Activated T-cell treated with anti-CD3 and anti-CD28 coated beads, Interleukin-2, amount 50 U/mL, for 72 hours (primary cell): Measurements from ENCODE around the gene SLC27A2. TPM values are rescaled to one million over a fixed set of nuclear protein-coding genes. Genes with fewer than 3 reads are reported as not detected.
A peak's percentile ranks its signal among the peaks of the same experiment; 100 is the strongest.
"Not testable (repeated sequence)": the region's sequence is repeated elsewhere in the genome, so short reads cannot be mapped to it uniquely, and the experiment has no call there.

Source experiments
- ATAC-seq, 2 donors: fragments of 150-1000 bp; cut with Tn5 transposase; replicated peaks in 1 of 2; 2 replicates each; pipeline ENCODE4 v1.10.0; 2021; ENCODE audit warnings: moderate library complexity in 2 of 2, mild to moderate bottlenecking in 1 of 2
- DNase-seq, 2 donors: peaks; one replicate each; pipeline ENCODE4 v3.0.0; 2021 to 2022; ENCODE audit warnings: mixed read lengths in 1 of 2
- H3K27ac Mint-ChIP-seq: one replicate; pipeline ENCODE4 v1.8.0; 2022; ENCODE audit warnings: mild to moderate bottlenecking, moderate library complexity, mixed read lengths
- H3K27me3 Mint-ChIP-seq: one replicate; pipeline ENCODE4 v1.8.0; 2022; ENCODE audit warnings: low read depth, mixed read lengths
- H3K36me3 Mint-ChIP-seq, 2 donors: one replicate each; pipeline ENCODE4 v1.8.0; 2022; ENCODE audit warnings: mixed read lengths in 2 of 2, mild to moderate bottlenecking in 1 of 2; ENCODE audit not compliant: insufficient read depth in 2 of 2
- H3K4me1 Mint-ChIP-seq: one replicate; pipeline ENCODE4 v1.8.0; 2022; ENCODE audit warnings: low read depth, mixed read lengths
- H3K4me3 Mint-ChIP-seq, 2 donors: one replicate each; pipeline ENCODE4 v1.8.0; 2022; ENCODE audit warnings: mild to moderate bottlenecking in 2 of 2, mixed read lengths in 2 of 2, moderate library complexity in 2 of 2
- H3K9me3 Mint-ChIP-seq, 2 donors: one replicate each; pipeline ENCODE4 v1.8.0; 2022; ENCODE audit warnings: mixed read lengths in 2 of 2
- total RNA-seq, 2 donors: library from RNA; stranded (reverse); gene quantifications; one replicate each; pipeline ENCODE4 v1.2.3, GENCODE V29; 2022

Gene SLC27A2
- total RNA-seq, 2 donors from 2014 or later, result 27.6 to 33.5 TPM

DNA sequence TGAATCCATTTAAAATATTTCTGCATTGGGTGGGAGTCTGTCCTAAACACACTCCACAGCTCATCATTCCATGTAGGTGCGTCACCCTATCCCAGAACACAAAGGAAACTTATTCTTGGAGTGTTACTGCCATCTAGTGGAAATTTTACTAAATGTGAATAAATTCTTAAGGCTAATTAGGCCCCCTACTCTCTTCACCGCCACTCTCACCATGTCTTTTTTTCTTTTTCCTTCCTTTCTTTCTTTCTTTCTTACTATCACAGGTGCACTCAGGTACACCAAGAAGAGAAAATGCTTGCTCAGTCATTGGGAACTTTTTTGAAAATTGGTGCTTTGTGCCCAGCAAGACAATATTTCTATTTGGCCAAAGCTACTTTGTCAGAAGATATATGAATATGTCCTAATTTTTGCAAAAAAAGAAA lies 36.5 kb upstream of the SLC27A2 start:
- H3K27ac Mint-ChIP-seq, result no peak overlapping the region
- H3K27me3 Mint-ChIP-seq, result no peaks in the 10 kb centered on the region
- peaks cover 0 to 7% of the 10 kb centered on the region in 2 donors for H3K36me3 Mint-ChIP-seq
- no peak overlapping the region for H3K4me3 Mint-ChIP-seq
- H3K4me1 Mint-ChIP-seq, result peaks cover 29% of the 10 kb centered on the region
- DNase-seq, result no peak
- ATAC-seq, result peak in 1 of 2 donors; percentile 37
- peaks cover 0 to 2% of the 10 kb centered on the region in 2 donors for H3K9me3 Mint-ChIP-seq

DNA sequence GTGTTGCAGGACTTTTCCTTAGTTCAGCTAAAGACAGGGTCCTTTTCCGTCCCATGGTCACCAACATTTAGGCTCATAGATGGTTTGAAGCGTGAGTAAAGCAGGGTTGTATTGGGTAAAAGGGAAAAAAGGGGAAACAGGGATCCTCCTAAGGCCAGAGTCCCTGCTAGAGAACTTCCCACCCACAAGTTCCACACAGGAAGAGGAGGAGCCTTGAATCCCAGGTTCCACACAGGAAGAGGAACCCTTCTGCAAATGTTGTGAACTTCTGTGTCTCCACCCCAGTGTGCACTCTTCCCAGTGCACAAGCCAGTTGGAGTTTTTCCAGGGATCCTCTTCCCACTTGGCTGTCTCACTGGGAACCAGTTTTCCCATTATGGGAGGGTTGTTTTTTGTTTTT lies 35.4 kb upstream of the SLC27A2 start:
- DNase-seq (no peak), ATAC-seq (no peak)
- Mint-ChIP-seq H3K9me3 (peaks cover 0 to 2% of the 10 kb centered on the region in 2 donors), H3K27me3 (no peaks in the 10 kb centered on the region), H3K4me3 (no peak overlapping the region), H3K4me1 (peaks cover 35% of the 10 kb centered on the region), H3K36me3 (peaks cover 0 to 7% of the 10 kb centered on the region in 2 donors), H3K27ac (no peak overlapping the region)

DNA sequence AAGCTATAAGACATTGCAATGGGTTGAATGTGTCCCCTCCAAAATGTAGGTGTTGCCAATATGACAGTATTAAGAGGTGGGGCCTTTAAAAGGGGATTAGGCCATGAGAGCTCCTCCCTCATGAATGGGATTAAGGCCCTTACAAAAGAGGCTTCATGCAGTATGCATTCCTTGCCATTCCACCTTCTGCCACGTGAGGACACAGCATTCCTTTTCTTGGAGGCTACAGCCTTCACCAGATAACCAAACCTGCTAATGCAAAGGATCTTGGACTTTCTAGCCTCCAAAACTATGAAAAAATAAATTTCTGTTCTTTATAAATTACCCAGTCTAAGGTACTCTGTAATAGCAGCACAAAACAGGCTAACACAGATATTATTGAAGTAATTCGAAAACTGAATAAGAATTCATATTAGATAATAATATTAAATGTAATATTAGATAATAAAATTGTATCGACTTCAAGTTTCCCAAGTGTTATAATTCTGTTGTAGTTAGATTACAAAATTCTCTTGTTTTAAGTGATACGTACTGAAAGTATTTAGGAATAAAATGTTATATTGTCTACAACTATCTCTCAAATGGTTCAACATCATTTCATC lies 33.5 kb upstream of the SLC27A2 start:
- DNase-seq (no peak), ATAC-seq (no peak)
- H3K4me3 Mint-ChIP-seq, result no peak overlapping the region
- H3K27ac Mint-ChIP-seq, result no peak overlapping the region
- H3K4me1 Mint-ChIP-seq, result peaks cover 33% of the 10 kb centered on the region
- no peaks in the 10 kb centered on the region for H3K27me3 Mint-ChIP-seq
- H3K36me3 Mint-ChIP-seq, result peaks cover 0 to 7% of the 10 kb centered on the region in 2 donors
- peaks cover 0 to 2% of the 10 kb centered on the region in 2 donors for H3K9me3 Mint-ChIP-seq

DNA sequence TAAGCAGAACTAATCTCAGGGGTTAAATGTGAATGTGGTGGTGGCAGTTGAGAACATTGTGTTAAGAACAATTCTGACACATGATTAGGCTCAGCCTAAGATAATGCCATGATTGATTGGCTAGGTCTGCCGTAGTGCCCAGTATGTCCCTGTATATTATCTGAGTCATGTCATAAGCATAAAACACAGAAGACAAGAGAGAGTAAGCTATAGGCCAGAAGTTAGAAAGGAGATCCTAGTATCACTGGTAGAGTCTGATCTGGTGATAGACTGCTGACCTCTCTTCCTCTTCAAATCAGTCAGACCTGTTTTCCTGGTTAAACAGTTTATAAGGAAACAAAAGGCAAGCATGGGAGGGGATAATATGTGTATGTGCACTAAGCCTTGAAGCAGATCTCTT lies 32.9 kb upstream of the SLC27A2 start:
- H3K36me3 Mint-ChIP-seq, result peaks cover 0 to 4% of the 10 kb centered on the region in 2 donors
- DNase-seq, result no peak

DNA sequence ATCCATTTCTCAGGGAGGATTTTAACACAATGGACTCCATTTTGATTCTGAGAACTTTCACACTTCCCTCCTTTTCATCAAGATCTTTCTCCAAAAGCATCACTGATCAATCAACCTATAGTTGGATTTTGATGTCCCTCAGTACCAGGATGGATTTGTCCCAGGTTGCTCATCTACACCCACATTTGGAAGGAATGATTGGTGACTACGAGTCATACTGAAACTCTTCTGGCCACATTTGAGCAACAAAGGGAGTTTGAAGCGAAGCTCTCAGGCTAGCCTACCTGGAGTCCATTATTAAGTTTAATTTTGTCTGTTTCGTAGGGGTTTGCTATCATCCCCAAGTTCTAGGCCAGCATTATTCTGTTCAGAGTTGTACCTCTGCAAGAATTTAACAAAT lies 31.6 kb upstream of the SLC27A2 start:
- Mint-ChIP-seq H3K27ac (no peak overlapping the region), H3K27me3 (no peaks in the 10 kb centered on the region), H3K4me1 (peaks cover 19% of the 10 kb centered on the region), H3K36me3 (no peaks in the 10 kb centered on the region), H3K9me3 (no peaks in the 10 kb centered on the region), H3K4me3 (no peak overlapping the region)
- DNase-seq (no peak), ATAC-seq (peak in 1 of 2 donors; percentile 59)

More for the DNA sequence above, 32.9 kb upstream of the SLC27A2 start:
- Mint-ChIP-seq H3K27me3 (no peaks in the 10 kb centered on the region), H3K9me3 (no peaks in the 10 kb centered on the region), H3K4me3 (no peak overlapping the region), H3K4me1 (peaks cover 27% of the 10 kb centered on the region), H3K27ac (no peak overlapping the region)
- ATAC-seq, result peak; percentile 24 to 79

DNA sequence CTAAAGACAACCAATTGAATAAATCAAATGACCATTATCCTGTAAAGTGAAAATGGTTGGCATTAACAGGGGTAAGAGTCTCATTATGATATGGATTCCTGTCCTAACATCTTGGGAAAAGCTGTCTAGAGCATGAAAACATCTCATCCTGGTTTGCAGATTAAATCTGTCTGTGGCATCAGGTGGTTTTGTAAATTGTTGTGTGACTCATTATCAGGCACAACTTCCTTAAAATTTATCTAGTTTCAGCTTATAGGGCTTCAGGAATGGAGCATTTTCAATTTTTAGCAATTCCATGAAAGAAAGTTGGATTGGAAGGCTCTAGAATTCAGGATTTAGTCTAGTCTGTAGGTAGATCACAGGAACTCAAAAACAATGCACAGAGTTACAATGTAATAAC lies 31.1 kb upstream of the SLC27A2 start:
- no peaks in the 10 kb centered on the region for H3K27me3 Mint-ChIP-seq
- no peak for DNase-seq
- H3K4me1 Mint-ChIP-seq, result peaks cover 14% of the 10 kb centered on the region
- no peaks in the 10 kb centered on the region for H3K36me3 Mint-ChIP-seq
- ATAC-seq, result no peak
- H3K4me3 Mint-ChIP-seq, result no peak overlapping the region
- H3K9me3 Mint-ChIP-seq, result no peaks in the 10 kb centered on the region
- no peak overlapping the region for H3K27ac Mint-ChIP-seq

DNA sequence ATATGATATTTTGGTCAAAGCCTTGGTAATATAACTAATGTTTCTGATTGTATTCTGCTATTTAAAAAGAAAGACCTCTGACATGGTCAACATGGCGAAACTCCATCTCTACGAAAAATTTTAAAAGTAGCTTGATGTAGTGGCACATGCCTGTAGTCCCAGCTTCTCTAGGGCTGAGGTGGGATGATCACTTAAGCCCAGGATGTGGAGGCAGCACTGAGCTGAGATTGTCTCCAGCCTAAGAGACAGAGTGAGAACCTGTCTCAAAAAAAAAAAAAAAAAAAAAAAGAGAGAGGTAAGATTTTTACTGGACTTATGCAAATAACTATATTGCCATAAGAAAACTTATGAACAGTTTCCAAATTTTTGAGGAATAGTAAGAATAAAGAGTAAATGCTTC lies 30.5 kb upstream of the SLC27A2 start:
- Mint-ChIP-seq H3K4me3 (no peak overlapping the region), H3K4me1 (peaks cover 12% of the 10 kb centered on the region), H3K27ac (no peak overlapping the region), H3K9me3 (no peaks in the 10 kb centered on the region), H3K27me3 (no peaks in the 10 kb centered on the region), H3K36me3 (no peaks in the 10 kb centered on the region)
- DNase-seq (no peak), ATAC-seq (no peak)

DNA sequence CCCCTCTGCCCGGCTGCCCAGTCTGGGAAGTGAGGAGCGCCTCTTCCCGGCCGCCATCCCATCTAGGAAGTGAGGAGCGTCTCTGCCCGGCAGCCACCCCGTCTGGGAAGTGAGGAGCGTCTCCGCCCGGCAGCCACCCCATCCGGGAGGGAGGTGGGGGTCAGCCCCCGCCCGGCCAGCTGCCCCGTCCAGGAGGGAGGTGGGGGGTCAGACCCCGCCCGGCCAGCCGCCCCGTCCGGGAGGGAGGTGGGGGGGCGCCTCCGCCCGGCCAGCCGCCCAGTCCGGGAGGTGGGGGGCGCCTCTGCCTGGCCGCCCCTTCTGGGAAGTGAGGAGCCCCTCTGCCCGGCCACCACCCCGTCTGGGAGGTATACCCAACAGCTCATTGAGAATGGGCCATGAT lies 23.8 kb upstream of the SLC27A2 start:
- H3K9me3 Mint-ChIP-seq, ATAC-seq, H3K4me1 Mint-ChIP-seq, H3K4me3 Mint-ChIP-seq, DNase-seq, H3K27ac Mint-ChIP-seq: not testable (repeated sequence)
- Mint-ChIP-seq H3K27me3 (peaks cover 22% of the 10 kb centered on the region), H3K36me3 (peaks cover 4 to 12% of the 10 kb centered on the region in 2 donors)

DNA sequence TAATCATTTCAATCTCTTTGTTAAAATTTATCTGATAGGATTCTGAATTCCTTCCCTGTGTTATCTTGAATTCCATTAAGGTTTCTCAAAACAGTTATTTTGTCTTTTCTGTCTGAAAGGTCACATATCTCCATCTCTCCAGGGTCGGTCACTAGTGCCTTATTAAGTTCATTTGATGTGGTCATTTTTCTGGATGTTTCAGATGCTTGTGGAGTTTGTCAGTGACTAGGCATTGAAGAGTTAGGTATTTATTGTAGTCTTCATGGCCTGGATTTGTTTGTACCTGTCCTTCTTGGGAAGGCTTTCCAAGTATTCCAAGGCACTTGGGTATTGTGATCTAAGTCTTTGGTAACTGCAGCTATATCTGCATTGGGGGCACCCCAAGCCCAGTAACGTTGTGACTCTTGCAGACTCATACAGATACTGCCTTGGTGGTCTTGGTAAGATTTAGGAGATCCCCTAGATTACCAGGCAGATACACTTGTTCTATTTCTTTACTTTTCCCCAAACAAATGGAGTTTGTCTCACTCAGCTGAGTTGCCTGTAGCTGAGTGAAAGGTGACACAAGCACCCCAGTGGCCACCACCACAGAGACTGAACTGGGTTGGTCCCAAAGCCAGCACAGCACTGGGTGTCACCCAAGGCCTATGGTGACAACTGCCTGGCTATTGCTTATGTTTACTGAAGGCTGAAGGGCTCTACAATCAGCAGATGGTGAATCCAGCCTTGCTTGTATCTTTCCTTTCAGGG lies 18.9 kb upstream of the SLC27A2 start:
- Mint-ChIP-seq H3K9me3 (peaks cover 3% of the 10 kb centered on the region in 2 donors), H3K27ac (no peak overlapping the region), H3K4me3 (no peak overlapping the region), H3K36me3 (peaks cover 4 to 10% of the 10 kb centered on the region in 2 donors), H3K27me3 (peaks cover 36% of the 10 kb centered on the region), H3K4me1 (peaks cover 14% of the 10 kb centered on the region)
- ATAC-seq, result peak; percentile 93 to 94
- peak; percentile 26 to 27 for DNase-seq

DNA sequence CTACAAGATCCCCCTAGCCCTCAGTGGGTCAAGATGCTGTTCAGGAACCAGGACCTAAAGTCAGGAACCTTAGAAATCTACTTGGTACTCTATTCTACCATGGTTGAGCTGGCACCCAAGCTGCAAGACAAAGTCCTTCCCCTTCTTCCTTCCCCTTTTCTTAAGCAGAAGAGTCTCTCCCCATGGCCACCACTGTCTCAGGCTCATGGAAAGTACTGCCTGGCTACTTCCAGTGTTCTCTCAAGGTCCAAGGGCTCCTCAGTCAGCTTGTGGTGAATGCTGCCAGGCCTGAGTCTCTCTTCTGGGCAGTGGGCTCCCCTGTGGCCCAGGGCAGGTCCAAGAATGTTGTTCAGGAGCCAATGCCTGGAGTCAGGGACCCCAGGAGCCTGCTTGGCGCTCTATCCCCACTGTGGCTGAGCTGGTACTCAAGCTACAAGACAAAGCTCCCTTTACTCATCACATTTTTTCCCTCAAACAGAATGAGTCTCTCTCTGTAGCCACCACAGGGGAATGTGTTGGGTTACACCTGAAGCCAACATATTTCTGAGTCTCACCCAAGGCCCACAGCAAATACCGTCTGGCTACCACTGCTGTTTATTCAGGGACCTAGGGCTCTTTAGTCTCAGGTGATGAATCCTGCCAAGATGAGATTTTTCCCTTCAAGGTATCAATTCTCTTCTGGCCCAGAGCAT lies 18.1 kb upstream of the SLC27A2 start:
- ATAC-seq, result no peak
- peak overlapping the region in 1 of 2 donors; percentile 16 for H3K4me3 Mint-ChIP-seq
- DNase-seq, result no peak
- peaks cover 36% of the 10 kb centered on the region for H3K27me3 Mint-ChIP-seq
- H3K9me3 Mint-ChIP-seq, result peaks cover 3% of the 10 kb centered on the region in 2 donors
- H3K36me3 Mint-ChIP-seq, result peaks cover 4 to 10% of the 10 kb centered on the region in 2 donors
- H3K4me1 Mint-ChIP-seq, result peaks cover 14% of the 10 kb centered on the region
- no peak overlapping the region for H3K27ac Mint-ChIP-seq

DNA sequence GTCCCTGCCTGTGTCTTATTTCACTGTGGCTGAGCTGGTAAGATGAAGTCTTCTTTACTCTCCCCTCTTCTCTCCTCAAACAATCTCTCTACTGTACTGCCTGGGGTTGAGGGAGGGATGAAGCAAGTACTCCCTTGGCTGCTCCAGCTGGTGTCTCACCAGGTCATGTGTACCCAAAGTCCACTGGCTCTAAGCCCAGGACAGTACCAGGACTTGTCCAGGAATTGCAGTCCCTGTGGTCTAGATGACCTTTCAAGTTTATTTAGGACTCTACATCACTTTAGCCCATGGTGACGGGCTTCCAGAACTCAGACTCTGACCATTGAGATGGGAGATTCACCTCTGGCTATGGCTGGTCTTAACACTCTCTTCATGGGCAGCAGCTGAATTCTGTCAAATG lies 17.5 kb upstream of the SLC27A2 start:
- ATAC-seq, result no peak
- Mint-ChIP-seq H3K4me1 (peaks cover 14% of the 10 kb centered on the region), H3K4me3 (no peak overlapping the region), H3K27ac (no peak overlapping the region), H3K36me3 (peaks cover 4% of the 10 kb centered on the region in 2 donors), H3K9me3 (peaks cover 1 to 3% of the 10 kb centered on the region in 2 donors), H3K27me3 (peaks cover 41% of the 10 kb centered on the region)
- no peak for DNase-seq

DNA sequence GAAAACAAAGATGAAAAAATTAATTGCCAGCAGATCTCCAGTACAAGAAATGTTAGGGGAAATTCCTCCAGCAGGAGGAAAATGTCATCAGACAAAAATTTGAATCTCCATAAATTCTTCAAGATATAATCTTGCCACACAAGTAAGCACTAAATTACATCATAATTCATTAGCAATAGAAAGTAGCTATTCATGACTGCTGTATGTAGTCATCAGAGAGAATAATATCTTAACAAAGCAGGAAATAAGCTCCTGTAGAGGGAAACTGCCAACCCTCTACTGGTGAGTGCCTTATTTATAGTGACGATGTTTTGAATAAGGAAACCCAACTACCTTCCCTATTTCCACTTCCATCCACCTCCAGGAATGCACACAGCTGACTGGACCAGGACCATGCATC lies 15.8 kb upstream of the SLC27A2 start:
- Mint-ChIP-seq H3K4me3 (no peak overlapping the region), H3K27ac (no peak overlapping the region), H3K4me1 (peaks cover 14% of the 10 kb centered on the region), H3K36me3 (peaks cover 4% of the 10 kb centered on the region in 2 donors), H3K27me3 (peaks cover 48% of the 10 kb centered on the region), H3K9me3 (peaks cover 1 to 3% of the 10 kb centered on the region in 2 donors)
- DNase-seq (no peak), ATAC-seq (no peak)

DNA sequence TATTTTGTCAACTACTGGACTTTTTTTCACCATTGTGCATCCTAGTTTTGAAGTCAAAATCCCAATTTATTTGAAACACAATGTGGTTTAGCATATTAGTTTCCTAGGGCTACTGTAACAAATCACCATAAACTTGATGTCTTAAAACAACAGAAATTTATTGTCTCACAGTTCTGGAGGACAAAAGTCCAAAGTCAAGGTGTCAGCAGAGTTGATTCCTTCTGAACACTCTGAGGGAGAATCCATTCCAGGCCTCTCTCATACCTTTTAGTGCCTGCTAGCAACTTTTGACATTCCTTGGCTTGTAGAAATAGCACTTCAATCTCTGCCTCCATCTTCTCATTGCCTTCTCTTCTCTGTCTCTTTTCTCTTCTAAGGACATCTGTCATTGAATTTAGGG lies 14.9 kb upstream of the SLC27A2 start:
- H3K36me3 Mint-ChIP-seq, result peaks cover 6 to 10% of the 10 kb centered on the region in 2 donors
- H3K27ac Mint-ChIP-seq, result no peak overlapping the region
- ATAC-seq (no peak), DNase-seq (no peak)
- peaks cover 3 to 5% of the 10 kb centered on the region in 2 donors for H3K9me3 Mint-ChIP-seq
- peaks cover 42% of the 10 kb centered on the region for H3K27me3 Mint-ChIP-seq
- peaks cover 14% of the 10 kb centered on the region for H3K4me1 Mint-ChIP-seq
- H3K4me3 Mint-ChIP-seq, result no peak overlapping the region
